ENCODE data around the gene KYAT1. TPM values are rescaled to one million over a fixed set of nuclear protein-coding genes. Genes with fewer than 3 reads are reported as not detected.

The KYAT1 gene
- total RNA-seq, 2 experiments from 2014 or later = 12.7 to 14.8 TPM

GRCh38 chr9:128916204-128916603 lies 34.5 kb upstream of the KYAT1 start:
- POLR2A ChIA-PET = interaction anchor here (1.3 kb wide), 1 partner anchor 13 kb away, joined by 5 read pairs; no protein-coding TSS in a partner anchor
- Mint-ChIP-seq H3K4me1 (peaks cover 27% of the 10 kb centered on the region), H3K27ac (no peak overlapping the region), H3K4me3 (no peak overlapping the region), H3K9me3 (no peaks in the 10 kb centered on the region), H3K36me3 (ENCODE audit: low read depth) (peaks cover 36% of the 10 kb centered on the region), H3K27me3 (no peaks in the 10 kb centered on the region)
- CTCF ChIA-PET = no interaction called here
- no peak for DNase-seq

- peaks cover 50% of the 10 kb centered on the region for H3K36me3 Mint-ChIP-seq (ENCODE audit: low read depth)
- peaks cover 35% of the 10 kb centered on the region for H3K4me1 Mint-ChIP-seq
- DNase-seq = no peak
- no peak overlapping the region for H3K4me3 Mint-ChIP-seq
- no peaks in the 10 kb centered on the region for H3K9me3 Mint-ChIP-seq
- no peak overlapping the region for H3K27ac Mint-ChIP-seq
- POLR2A ChIA-PET = interaction anchor here (0.8 kb wide), 1 partner anchor 16 kb away, joined by 4 read pairs; no protein-coding TSS in a partner anchor
- no peaks in the 10 kb centered on the region for H3K27me3 Mint-ChIP-seq
- CTCF ChIA-PET = no interaction called here
These were observed 32.4 kb upstream of the KYAT1 start for GRCh38 chr9:128913995-128914772.

GRCh38 chr9:128913048-128913900 lies 31.5 kb upstream of the KYAT1 start:
- peaks cover 40% of the 10 kb centered on the region for H3K4me1 Mint-ChIP-seq

GRCh38 chr9:128912270-128912853 lies 30.6 kb upstream of the KYAT1 start:
- no peak for DNase-seq
- Mint-ChIP-seq H3K36me3 (ENCODE audit: low read depth) (peaks cover 59% of the 10 kb centered on the region), H3K27me3 (no peaks in the 10 kb centered on the region), H3K9me3 (no peaks in the 10 kb centered on the region), H3K27ac (peak overlapping the region; percentile 45), H3K4me3 (no peak overlapping the region), H3K4me1 (peaks cover 40% of the 10 kb centered on the region)
- POLR2A ChIA-PET = interaction anchor here (1.6 kb wide), 1 partner anchor 31 kb away, joined by 4 read pairs; no protein-coding TSS in a partner anchor
- CTCF ChIA-PET = no interaction called here

More at GRCh38 chr9:128913048-128913900, 31.5 kb upstream of the KYAT1 start:
- no peaks in the 10 kb centered on the region for H3K9me3 Mint-ChIP-seq
- peaks cover 59% of the 10 kb centered on the region for H3K36me3 Mint-ChIP-seq (ENCODE audit: low read depth)
- CTCF ChIA-PET = no interaction called here
- POLR2A ChIA-PET = interaction anchor here (1.6 kb wide), 1 partner anchor 32 kb away, joined by 4 read pairs; no protein-coding TSS in a partner anchor
- DNase-seq = no peak
- no peaks in the 10 kb centered on the region for H3K27me3 Mint-ChIP-seq
- H3K27ac Mint-ChIP-seq = peak overlapping the region; percentile 45
- no peak overlapping the region for H3K4me3 Mint-ChIP-seq

- no peak overlapping the region for H3K27ac Mint-ChIP-seq
- ChIA-PET CTCF (interaction anchor here (0.6 kb wide), 1 partner anchor 22 kb away, joined by 5 read pairs; no protein-coding TSS in a partner anchor), POLR2A (interaction anchor here (1.6 kb wide), 1 partner anchor 30 kb away, joined by 4 read pairs; no protein-coding TSS in a partner anchor)
- H3K4me1 Mint-ChIP-seq = peaks cover 41% of the 10 kb centered on the region
- H3K36me3 Mint-ChIP-seq (ENCODE audit: low read depth) = peaks cover 58% of the 10 kb centered on the region
- H3K4me3 Mint-ChIP-seq = no peak overlapping the region
- H3K9me3 Mint-ChIP-seq = no peaks in the 10 kb centered on the region
- DNase-seq = no peak
- no peaks in the 10 kb centered on the region for H3K27me3 Mint-ChIP-seq
These were observed 29.8 kb upstream of the KYAT1 start for GRCh38 chr9:128911529-128912035.

GRCh38 chr9:128910906-128911305 lies 29.2 kb upstream of the KYAT1 start:
- no peaks in the 10 kb centered on the region for H3K27me3 Mint-ChIP-seq
- H3K4me3 Mint-ChIP-seq = no peak overlapping the region
- ChIA-PET POLR2A (no interaction called here), CTCF (no interaction called here)
- H3K36me3 Mint-ChIP-seq (ENCODE audit: low read depth) = peaks cover 57% of the 10 kb centered on the region
- H3K27ac Mint-ChIP-seq = peak overlapping the region; percentile 49
- DNase-seq = no peak
- H3K9me3 Mint-ChIP-seq = no peaks in the 10 kb centered on the region
- H3K4me1 Mint-ChIP-seq = peaks cover 44% of the 10 kb centered on the region

- H3K27ac Mint-ChIP-seq = peak overlapping the region; percentile 53
- ChIA-PET CTCF (no interaction called here), POLR2A (no interaction called here)
- H3K27me3 Mint-ChIP-seq = no peaks in the 10 kb centered on the region
- H3K9me3 Mint-ChIP-seq = no peaks in the 10 kb centered on the region
- peaks cover 53% of the 10 kb centered on the region for H3K36me3 Mint-ChIP-seq (ENCODE audit: low read depth)
- no peak overlapping the region for H3K4me3 Mint-ChIP-seq
- DNase-seq = no peak
- H3K4me1 Mint-ChIP-seq = peaks cover 51% of the 10 kb centered on the region
These were observed 28.1 kb upstream of the KYAT1 start for GRCh38 chr9:128909859-128910258.

- Mint-ChIP-seq H3K36me3 (ENCODE audit: low read depth) (peaks cover 51% of the 10 kb centered on the region), H3K4me1 (peaks cover 53% of the 10 kb centered on the region), H3K27ac (no peak overlapping the region), H3K9me3 (no peaks in the 10 kb centered on the region), H3K4me3 (no peak overlapping the region), H3K27me3 (no peaks in the 10 kb centered on the region)
- DNase-seq = no peak
- POLR2A ChIA-PET = no interaction called here
- CTCF ChIA-PET = interaction anchor here (1.0 to 1.3 kb wide), 2 partner anchors 18 to 45 kb away, joined by 3 read pairs; no protein-coding TSS in a partner anchor
These were observed 26.6 kb upstream of the KYAT1 start for GRCh38 chr9:128908372-128908771.

GRCh38 chr9:128906741-128907140 lies 25.0 kb upstream of the KYAT1 start:
- H3K27ac Mint-ChIP-seq = peak overlapping the region; percentile 3
- peaks cover 53% of the 10 kb centered on the region for H3K4me1 Mint-ChIP-seq
- ChIA-PET POLR2A (interaction anchor here (1.8 kb wide), 1 partner anchor 24 kb away, joined by 5 read pairs; no protein-coding TSS in a partner anchor), CTCF (interaction anchor here (1.0 kb wide), 1 partner anchor 89 kb away, joined by 5 read pairs; no protein-coding TSS in a partner anchor)
- H3K27me3 Mint-ChIP-seq = no peaks in the 10 kb centered on the region
- H3K4me3 Mint-ChIP-seq = no peak overlapping the region
- no peaks in the 10 kb centered on the region for H3K9me3 Mint-ChIP-seq
- peaks cover 46% of the 10 kb centered on the region for H3K36me3 Mint-ChIP-seq (ENCODE audit: low read depth)
- DNase-seq = no peak

- H3K9me3 Mint-ChIP-seq = no peaks in the 10 kb centered on the region
- ChIA-PET POLR2A (interaction anchor here (1.8 kb wide), 1 partner anchor 23 kb away, joined by 5 read pairs; no protein-coding TSS in a partner anchor), CTCF (interaction anchor here (1.0 kb wide), 1 partner anchor 88 kb away, joined by 5 read pairs; no protein-coding TSS in a partner anchor)
- H3K4me3 Mint-ChIP-seq = no peak overlapping the region
- DNase-seq = no peak
- H3K27ac Mint-ChIP-seq = no peak overlapping the region
- H3K27me3 Mint-ChIP-seq = no peaks in the 10 kb centered on the region
- H3K4me1 Mint-ChIP-seq = peaks cover 55% of the 10 kb centered on the region
- peaks cover 44% of the 10 kb centered on the region for H3K36me3 Mint-ChIP-seq (ENCODE audit: low read depth)
These were observed 24.2 kb upstream of the KYAT1 start for GRCh38 chr9:128905964-128906363.

- ChIA-PET CTCF (interaction anchor here (0.7 kb wide), 1 partner anchor 23 kb away, joined by 3 read pairs; no protein-coding TSS in a partner anchor), POLR2A (interaction anchor here (1.7 kb wide), 1 partner anchor 12 kb away, joined by 5 read pairs; no protein-coding TSS in a partner anchor)
- no peak overlapping the region for H3K4me3 Mint-ChIP-seq
- H3K27me3 Mint-ChIP-seq = no peaks in the 10 kb centered on the region
- peak overlapping the region; percentile 96 for H3K27ac Mint-ChIP-seq
- H3K36me3 Mint-ChIP-seq (ENCODE audit: low read depth) = peaks cover 41% of the 10 kb centered on the region
- no peaks in the 10 kb centered on the region for H3K9me3 Mint-ChIP-seq
- peaks cover 67% of the 10 kb centered on the region for H3K4me1 Mint-ChIP-seq
- no peak for DNase-seq
These were observed 22.3 kb upstream of the KYAT1 start for GRCh38 chr9:128903871-128904620.

- no peaks in the 10 kb centered on the region for H3K27me3 Mint-ChIP-seq
- H3K27ac Mint-ChIP-seq = peak overlapping the region; percentile 96
- H3K36me3 Mint-ChIP-seq (ENCODE audit: low read depth) = peaks cover 40% of the 10 kb centered on the region
- peaks cover 74% of the 10 kb centered on the region for H3K4me1 Mint-ChIP-seq
- H3K4me3 Mint-ChIP-seq = peak overlapping the region; percentile 71
- POLR2A ChIA-PET = interaction anchor here (0.6 to 6.3 kb wide), 9 partner anchors 10 to 352 kb away, joined by 3 to 43 read pairs (median 5); partner anchors contain the start of genes KYAT1, LRRC8A and ZDHHC12
- no peak for DNase-seq
- CTCF ChIA-PET = interaction anchor here (0.7 kb wide), 1 partner anchor 24 kb away, joined by 3 read pairs; no protein-coding TSS in a partner anchor
- H3K9me3 Mint-ChIP-seq = no peaks in the 10 kb centered on the region
These were observed 21.3 kb upstream of the KYAT1 start for GRCh38 chr9:128903079-128903461.

All from activated CD4-positive, alpha-beta memory T cell treated with anti-CD3 and anti-CD28 coated beads, Interleukin-2, amount 10 ng/mL, durations not matched to agents 7 days and 5 days (primary cell).